ENCODE data around the gene SLC46A3. TPM values are rescaled to one million over a fixed set of nuclear protein-coding genes. Genes with fewer than 3 reads are reported as not detected.
A peak's percentile ranks its signal among the peaks of the same experiment; 100 is the strongest.

SLC46A3 gene
- total and polyA plus RNA-seq, 2 experiments from 2014 or later, result 0.16 to 0.28 TPM

DNA sequence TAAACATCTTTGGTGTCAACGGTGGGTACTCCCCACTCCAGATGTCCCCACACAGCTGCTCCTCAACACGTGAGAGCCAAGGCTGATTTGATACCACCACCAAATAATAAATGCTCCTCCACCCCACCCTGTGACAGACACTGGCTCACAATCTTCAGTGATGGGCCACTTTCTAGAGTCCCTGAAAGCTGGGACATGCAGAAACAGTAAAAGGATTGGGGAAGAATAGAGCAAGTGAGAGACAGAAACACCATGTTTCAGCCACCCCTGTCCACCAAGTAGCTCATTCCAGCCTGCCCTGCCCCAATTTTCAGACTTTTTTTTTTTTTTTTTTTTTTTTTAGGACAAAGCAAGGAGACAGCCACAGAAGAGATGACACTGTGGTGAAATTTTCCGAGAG is 1.6 kb downstream of the SLC46A3 start (continued):
- TF ChIP-seq, protein P1, sequence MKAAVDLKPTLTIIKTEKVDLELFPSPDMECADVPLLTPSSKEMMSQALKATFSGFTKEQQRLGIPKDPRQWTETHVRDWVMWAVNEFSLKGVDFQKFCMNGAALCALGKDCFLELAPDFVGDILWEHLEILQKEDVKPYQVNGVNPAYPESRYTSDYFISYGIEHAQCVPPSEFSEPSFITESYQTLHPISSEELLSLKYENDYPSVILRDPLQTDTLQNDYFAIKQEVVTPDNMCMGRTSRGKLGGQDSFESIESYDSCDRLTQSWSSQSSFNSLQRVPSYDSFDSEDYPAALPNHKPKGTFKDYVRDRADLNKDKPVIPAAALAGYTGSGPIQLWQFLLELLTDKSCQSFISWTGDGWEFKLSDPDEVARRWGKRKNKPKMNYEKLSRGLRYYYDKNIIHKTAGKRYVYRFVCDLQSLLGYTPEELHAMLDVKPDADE (IDR thresholded peaks at IDR 0.05), result no peak
- no peak for TF ChIP-seq EZH2 (IDR thresholded peaks at IDR 0.05; ENCODE audit: low read depth, unreplicated experiment)
- TF ChIP-seq, protein P2, sequence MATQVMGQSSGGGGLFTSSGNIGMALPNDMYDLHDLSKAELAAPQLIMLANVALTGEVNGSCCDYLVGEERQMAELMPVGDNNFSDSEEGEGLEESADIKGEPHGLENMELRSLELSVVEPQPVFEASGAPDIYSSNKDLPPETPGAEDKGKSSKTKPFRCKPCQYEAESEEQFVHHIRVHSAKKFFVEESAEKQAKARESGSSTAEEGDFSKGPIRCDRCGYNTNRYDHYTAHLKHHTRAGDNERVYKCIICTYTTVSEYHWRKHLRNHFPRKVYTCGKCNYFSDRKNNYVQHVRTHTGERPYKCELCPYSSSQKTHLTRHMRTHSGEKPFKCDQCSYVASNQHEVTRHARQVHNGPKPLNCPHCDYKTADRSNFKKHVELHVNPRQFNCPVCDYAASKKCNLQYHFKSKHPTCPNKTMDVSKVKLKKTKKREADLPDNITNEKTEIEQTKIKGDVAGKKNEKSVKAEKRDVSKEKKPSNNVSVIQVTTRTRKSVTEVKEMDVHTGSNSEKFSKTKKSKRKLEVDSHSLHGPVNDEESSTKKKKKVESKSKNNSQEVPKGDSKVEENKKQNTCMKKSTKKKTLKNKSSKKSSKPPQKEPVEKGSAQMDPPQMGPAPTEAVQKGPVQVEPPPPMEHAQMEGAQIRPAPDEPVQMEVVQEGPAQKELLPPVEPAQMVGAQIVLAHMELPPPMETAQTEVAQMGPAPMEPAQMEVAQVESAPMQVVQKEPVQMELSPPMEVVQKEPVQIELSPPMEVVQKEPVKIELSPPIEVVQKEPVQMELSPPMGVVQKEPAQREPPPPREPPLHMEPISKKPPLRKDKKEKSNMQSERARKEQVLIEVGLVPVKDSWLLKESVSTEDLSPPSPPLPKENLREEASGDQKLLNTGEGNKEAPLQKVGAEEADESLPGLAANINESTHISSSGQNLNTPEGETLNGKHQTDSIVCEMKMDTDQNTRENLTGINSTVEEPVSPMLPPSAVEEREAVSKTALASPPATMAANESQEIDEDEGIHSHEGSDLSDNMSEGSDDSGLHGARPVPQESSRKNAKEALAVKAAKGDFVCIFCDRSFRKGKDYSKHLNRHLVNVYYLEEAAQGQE (IDR thresholded peaks at IDR 0.05; ENCODE audit: unreplicated experiment), result no peak
- no peak for TF ChIP-seq NANOG (IDR thresholded peaks at IDR 0.05; ENCODE audit: borderline replicate concordance)

GRCh38 chr13:28716511-28716910 is 2.3 kb downstream of the SLC46A3 start:
- DNase-seq (ENCODE audit: low spot score), result no peak
- peaks cover 8% of the 10 kb centered on the region for H3K4me1 ChIP-seq (ENCODE audit: insufficient read depth)
- no peaks in the 10 kb centered on the region for H4K20me1 ChIP-seq (replicated peaks; ENCODE audit: insufficient read depth)
- H3K9me2 ChIP-seq (ENCODE audit: insufficient read depth), result no peaks in the 10 kb centered on the region
- H3K4me2 ChIP-seq, result no peak overlapping the region
- H3K27me3 Mint-ChIP-seq (ENCODE audit: insufficient read depth, low read depth, poor library complexity), result peaks cover 27% of the 10 kb centered on the region
- H3K36me3 Mint-ChIP-seq (ENCODE audit: low read depth), result no peaks in the 10 kb centered on the region
- H3F3A ChIP-seq (replicated peaks; ENCODE audit: low read depth), result peaks cover 9% of the 10 kb centered on the region; the same call in 1 of the 2 replicates
- H3K27ac ChIP-seq (ENCODE audit: low read depth), result no peak overlapping the region
- peaks cover 32% of the 10 kb centered on the region for H3K27me3 ChIP-seq (ENCODE audit: insufficient read depth)
- H3K4me3 Mint-ChIP-seq, result no peak overlapping the region
- H3K4me1 Mint-ChIP-seq, result peaks cover 7% of the 10 kb centered on the region; the same call in 2 of the 3 replicates
- H3K9me3 Mint-ChIP-seq, result no peaks in the 10 kb centered on the region
- H2AFZ ChIP-seq, result peak overlapping the region; percentile 28; the same call in 1 of the 2 replicates
- no peaks in the 10 kb centered on the region for H3K36me3 ChIP-seq (ENCODE audit: insufficient read depth)
- TF ChIP-seq EZH2phosphoT487 (IDR thresholded peaks at IDR 0.05; ENCODE audit: unreplicated experiment), result no peak
- TF ChIP-seq CTCF (conservative IDR thresholded peaks at IDR 0.05; ENCODE audit: low read depth in 2 of 2), result no peak
- TF ChIP-seq, protein P1 (IDR thresholded peaks at IDR 0.05), result no peak
- no peak for TF ChIP-seq ZNF114 (CRISPR knock-in tag; IDR thresholded peaks at IDR 0.05)
- TF ChIP-seq, protein P2 (IDR thresholded peaks at IDR 0.05; ENCODE audit: unreplicated experiment), result no peak
- no peak for TF ChIP-seq JUNB (IDR thresholded peaks at IDR 0.05; ENCODE audit: unreplicated experiment)
- TF ChIP-seq STAT1 (IDR thresholded peaks at IDR 0.05; ENCODE audit: unreplicated experiment), result no peak
- no peak for TF ChIP-seq ZNF331 (CRISPR knock-in tag; IDR thresholded peaks at IDR 0.05; ENCODE audit: low read depth)
- no peak for TF ChIP-seq POLR2AphosphoS5 (IDR thresholded peaks at IDR 0.05; ENCODE audit: low read depth)
- TF ChIP-seq EZH2 (IDR thresholded peaks at IDR 0.05; ENCODE audit: low read depth, unreplicated experiment), result no peak
- no peak for TF ChIP-seq NANOG (IDR thresholded peaks at IDR 0.05; ENCODE audit: borderline replicate concordance)
- no peak for ATAC-seq
- H3K4me3 ChIP-seq, result no peak overlapping the region
- H3K27ac Mint-ChIP-seq, result no peak overlapping the region
- H3K79me2 ChIP-seq (replicated peaks; ENCODE audit: insufficient read depth), result no peaks in the 10 kb centered on the region

All from GM23338 (cell line).